ENCODE results near the gene PDIA6. TPM values are rescaled to one million over a fixed set of nuclear protein-coding genes. Genes with fewer than 3 reads are reported as not detected.

PDIA6 gene
- total and polyA plus RNA-seq, 2 donors (not counting 1 experiment from before 2014, with no cell fraction given) = 420 to 491 TPM

DNA sequence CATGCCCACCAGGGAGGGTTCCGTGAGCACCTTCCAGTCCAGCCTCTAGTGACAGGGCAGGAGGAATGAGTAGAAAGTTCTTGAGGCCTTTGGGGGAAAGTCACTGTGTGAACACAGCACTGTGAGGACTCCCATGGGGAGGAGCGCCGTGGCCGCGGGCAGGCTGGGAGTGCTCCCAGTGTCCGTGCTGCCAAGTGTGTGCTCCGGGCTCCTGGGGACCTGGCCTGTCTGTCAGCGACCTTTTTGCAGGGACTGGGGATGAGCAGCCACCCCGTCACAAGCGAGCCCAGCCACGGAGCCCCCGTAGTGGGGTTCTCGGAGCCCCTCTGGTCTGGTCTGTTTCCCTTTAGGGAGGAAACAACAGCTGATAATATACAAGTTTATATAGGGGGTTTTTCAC is 36.8 kb downstream of the PDIA6 start:
- H3K4me2 ChIP-seq (ENCODE audit: extremely low read depth, insufficient read depth, low read length) = no peak overlapping the region
- no peak overlapping the region for H3K27ac ChIP-seq (ENCODE audit: insufficient read depth, low read length)
- DNase-seq (ENCODE audit: low read depth in 2 of 2) = no peak
- TF ChIP-seq, protein P1, sequence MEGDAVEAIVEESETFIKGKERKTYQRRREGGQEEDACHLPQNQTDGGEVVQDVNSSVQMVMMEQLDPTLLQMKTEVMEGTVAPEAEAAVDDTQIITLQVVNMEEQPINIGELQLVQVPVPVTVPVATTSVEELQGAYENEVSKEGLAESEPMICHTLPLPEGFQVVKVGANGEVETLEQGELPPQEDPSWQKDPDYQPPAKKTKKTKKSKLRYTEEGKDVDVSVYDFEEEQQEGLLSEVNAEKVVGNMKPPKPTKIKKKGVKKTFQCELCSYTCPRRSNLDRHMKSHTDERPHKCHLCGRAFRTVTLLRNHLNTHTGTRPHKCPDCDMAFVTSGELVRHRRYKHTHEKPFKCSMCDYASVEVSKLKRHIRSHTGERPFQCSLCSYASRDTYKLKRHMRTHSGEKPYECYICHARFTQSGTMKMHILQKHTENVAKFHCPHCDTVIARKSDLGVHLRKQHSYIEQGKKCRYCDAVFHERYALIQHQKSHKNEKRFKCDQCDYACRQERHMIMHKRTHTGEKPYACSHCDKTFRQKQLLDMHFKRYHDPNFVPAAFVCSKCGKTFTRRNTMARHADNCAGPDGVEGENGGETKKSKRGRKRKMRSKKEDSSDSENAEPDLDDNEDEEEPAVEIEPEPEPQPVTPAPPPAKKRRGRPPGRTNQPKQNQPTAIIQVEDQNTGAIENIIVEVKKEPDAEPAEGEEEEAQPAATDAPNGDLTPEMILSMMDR (conservative IDR thresholded peaks at IDR 0.05 in 1 of 2, IDR thresholded peaks at IDR 0.05 in 1 of 2; ENCODE audit: low read depth in 1 of 2, low read length in 2 of 2) = no peak
- TF ChIP-seq EZH2 (IDR thresholded peaks at IDR 0.05; ENCODE audit: low read length, missing control alignments) = no peak
- H3K36me3 ChIP-seq (ENCODE audit: control insufficient read depth, insufficient read depth, low read length) = peaks cover 13% of the 10 kb centered on the region
- H3K9me3 ChIP-seq (ENCODE audit: control insufficient read depth, insufficient read depth, low read depth, low read length) = no peaks in the 10 kb centered on the region
- no peaks in the 10 kb centered on the region for H3K79me2 ChIP-seq (ENCODE audit: control insufficient read depth, insufficient read depth, low read length)
- no peak overlapping the region for H3K4me3 ChIP-seq (replicated peaks in 1 of 4; ENCODE audit: control extremely low read depth in 1 of 4, insufficient read depth in 1 of 4, low read depth in 3 of 4, low read length in 4 of 4)
- H3K27me3 ChIP-seq (ENCODE audit: control insufficient read depth, insufficient read depth, low read length) = peaks cover under 1% of the 10 kb centered on the region
- H2AFZ ChIP-seq (ENCODE audit: low read length) = no peak overlapping the region
- no peak overlapping the region for H3K9ac ChIP-seq (ENCODE audit: insufficient read depth, low read length)
- no peaks in the 10 kb centered on the region for H3K4me1 ChIP-seq (ENCODE audit: control insufficient read depth, extremely low read depth, insufficient read depth, low read length)
- no peaks in the 10 kb centered on the region for H4K20me1 ChIP-seq (ENCODE audit: control insufficient read depth, extremely low read depth, insufficient read depth, low read length)

DNA sequence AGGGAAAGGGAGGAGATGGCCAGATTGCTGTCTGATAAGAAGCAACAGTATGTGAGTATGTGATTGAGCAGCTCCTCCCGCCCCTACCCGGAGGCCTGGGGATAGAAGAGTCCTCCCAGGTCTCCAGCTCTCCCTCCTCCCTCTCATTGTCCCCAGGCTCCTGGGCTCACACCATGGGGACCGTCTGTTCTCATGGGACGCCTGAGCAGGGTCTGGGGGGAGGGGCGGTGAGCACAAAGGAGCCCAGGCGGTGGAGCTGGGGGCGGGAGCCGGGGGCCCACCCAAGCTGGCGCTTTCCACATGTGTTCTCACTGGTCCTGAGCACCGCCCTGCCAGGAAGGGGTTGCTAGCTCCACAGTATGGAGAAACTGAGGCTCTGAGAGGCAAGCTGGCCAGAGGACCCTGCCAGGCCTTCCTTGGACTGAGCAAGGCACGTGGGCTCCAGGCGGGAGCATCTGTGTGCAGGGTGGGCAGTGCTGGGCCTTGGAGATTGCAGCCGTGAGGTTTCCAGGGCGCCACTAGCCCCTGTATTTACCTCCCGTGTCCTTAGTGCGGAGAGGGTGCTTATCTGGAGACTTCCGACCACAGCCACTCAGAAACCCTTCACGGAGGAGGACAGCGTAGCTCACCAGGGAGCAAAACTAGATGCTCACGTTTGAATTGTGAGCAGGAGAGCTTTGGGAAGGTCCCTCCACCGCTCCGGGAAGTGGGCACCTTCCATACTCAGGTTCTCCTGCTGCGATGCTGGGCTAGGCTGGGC is 37.4 kb downstream of the PDIA6 start:
- Histone ChIP-seq H3K9ac (ENCODE audit: insufficient read depth, low read length) (no peak overlapping the region), H3K4me2 (ENCODE audit: extremely low read depth, insufficient read depth, low read length) (no peak overlapping the region), H3K4me1 (ENCODE audit: control insufficient read depth, extremely low read depth, insufficient read depth, low read length) (no peaks in the 10 kb centered on the region), H2AFZ (ENCODE audit: low read length) (no peak overlapping the region), H3K36me3 (ENCODE audit: control insufficient read depth, insufficient read depth, low read length) (peaks cover 10% of the 10 kb centered on the region), H3K79me2 (ENCODE audit: control insufficient read depth, insufficient read depth, low read length) (no peaks in the 10 kb centered on the region), H4K20me1 (ENCODE audit: control insufficient read depth, extremely low read depth, insufficient read depth, low read length) (no peaks in the 10 kb centered on the region), H3K9me3 (ENCODE audit: control insufficient read depth, insufficient read depth, low read depth, low read length) (no peaks in the 10 kb centered on the region), H3K27me3 (ENCODE audit: control insufficient read depth, insufficient read depth, low read length) (peaks cover 3% of the 10 kb centered on the region), H3K27ac (ENCODE audit: insufficient read depth, low read length) (no peak overlapping the region), H3K4me3 (replicated peaks in 1 of 4; ENCODE audit: control extremely low read depth in 1 of 4, insufficient read depth in 1 of 4, low read depth in 3 of 4, low read length in 4 of 4) (no peak overlapping the region)
- TF ChIP-seq EZH2 (IDR thresholded peaks at IDR 0.05; ENCODE audit: low read length, missing control alignments) = no peak
- TF ChIP-seq, protein P1 (conservative IDR thresholded peaks at IDR 0.05 in 1 of 2, IDR thresholded peaks at IDR 0.05 in 1 of 2; ENCODE audit: low read depth in 1 of 2, low read length in 2 of 2) = no peak
- DNase-seq (ENCODE audit: low read depth in 2 of 2) = no peak

DNA sequence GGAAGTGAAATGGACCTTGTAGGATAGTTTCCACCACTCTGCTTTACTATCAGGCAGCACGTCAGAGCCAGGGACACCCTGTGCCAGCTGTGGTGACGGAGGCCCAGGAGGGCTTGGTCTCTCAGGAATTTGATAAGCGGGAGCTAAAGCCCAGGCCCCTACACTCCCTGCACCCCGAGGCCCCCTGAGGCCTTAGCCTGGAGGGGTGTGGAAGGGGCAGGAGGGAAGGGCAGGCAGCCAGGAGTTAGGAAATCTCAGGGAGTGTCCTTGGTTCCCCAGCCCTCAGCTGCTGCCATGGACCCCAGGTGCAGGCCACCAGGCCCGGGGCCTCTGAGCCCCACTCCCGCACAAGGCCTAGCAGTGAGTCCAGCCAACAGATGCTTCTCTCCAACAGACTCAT is 38.2 kb downstream of the PDIA6 start:
- Histone ChIP-seq H3K4me3 (replicated peaks in 1 of 4; ENCODE audit: control extremely low read depth in 1 of 4, insufficient read depth in 1 of 4, low read depth in 3 of 4, low read length in 4 of 4) (no peak overlapping the region), H2AFZ (ENCODE audit: low read length) (no peak overlapping the region), H3K9ac (ENCODE audit: insufficient read depth, low read length) (no peak overlapping the region), H3K36me3 (ENCODE audit: control insufficient read depth, insufficient read depth, low read length) (peaks cover 7% of the 10 kb centered on the region), H3K79me2 (ENCODE audit: control insufficient read depth, insufficient read depth, low read length) (no peaks in the 10 kb centered on the region), H3K9me3 (ENCODE audit: control insufficient read depth, insufficient read depth, low read depth, low read length) (no peaks in the 10 kb centered on the region), H3K27me3 (ENCODE audit: control insufficient read depth, insufficient read depth, low read length) (peaks cover 3% of the 10 kb centered on the region), H3K4me1 (ENCODE audit: control insufficient read depth, extremely low read depth, insufficient read depth, low read length) (no peaks in the 10 kb centered on the region), H3K27ac (ENCODE audit: insufficient read depth, low read length) (no peak overlapping the region), H4K20me1 (ENCODE audit: control insufficient read depth, extremely low read depth, insufficient read depth, low read length) (no peaks in the 10 kb centered on the region), H3K4me2 (ENCODE audit: extremely low read depth, insufficient read depth, low read length) (no peak overlapping the region)
- TF ChIP-seq, protein P1 (conservative IDR thresholded peaks at IDR 0.05 in 1 of 2, IDR thresholded peaks at IDR 0.05 in 1 of 2; ENCODE audit: low read depth in 1 of 2, low read length in 2 of 2) = no peak
- TF ChIP-seq EZH2 (IDR thresholded peaks at IDR 0.05; ENCODE audit: low read length, missing control alignments) = no peak
- DNase-seq (ENCODE audit: low read depth in 2 of 2) = no peak

All from fibroblast of lung (primary cell).